Endodermal cell (in vitro differentiated cells): ENCODE results near the gene COL18A1. TPM values are rescaled to one million over a fixed set of nuclear protein-coding genes. Genes with fewer than 3 reads are reported as not detected.
A peak's percentile ranks its signal among the peaks of the same experiment; 100 is the strongest.

Source experiments
- DNase-seq: peaks from one replicate; pipeline ENCODE4 v3.0.0-alpha.2; 2017
- H3K27ac ChIP-seq: 2 replicates; pipeline ENCODE4 v1.5.1; 2013; ENCODE audit warnings: mild to moderate bottlenecking, low read depth, low read length, moderate library complexity
- H3K27me3 ChIP-seq: 2 replicates; pipeline ENCODE4 v1.6.1; 2013; ENCODE audit warnings: mild to moderate bottlenecking, low read length, moderate library complexity; ENCODE audit not compliant: insufficient read depth, control insufficient read depth, poor library complexity, severe bottlenecking
- H3K36me3 ChIP-seq: 2 replicates; pipeline ENCODE4 v1.7.0; 2013; ENCODE audit warnings: mild to moderate bottlenecking, low read length, moderate library complexity; ENCODE audit not compliant: control insufficient read depth, insufficient read depth
- H3K4me1 ChIP-seq: one replicate; pipeline ENCODE4 v1.7.0; 2013; ENCODE audit warnings: low read length; ENCODE audit not compliant: control insufficient read depth, insufficient read depth
- H3K4me3 ChIP-seq: 2 replicates; pipeline ENCODE4 v1.5.1; 2013; ENCODE audit warnings: mild to moderate bottlenecking, low read length, moderate library complexity
- H3K9ac ChIP-seq: 2 replicates; pipeline ENCODE4 v1.6.1; 2013; ENCODE audit warnings: mild to moderate bottlenecking, low read length, moderate library complexity; ENCODE audit not compliant: poor library complexity, severe bottlenecking; ENCODE audit errors: extremely low read depth
- H3K9me3 ChIP-seq: 2 replicates; pipeline ENCODE4 v1.6.1; 2013; ENCODE audit warnings: mild to moderate bottlenecking, low read length, moderate library complexity; ENCODE audit not compliant: control insufficient read depth
- H3K27ac Mint-ChIP-seq: 2 replicates; pipeline ENCODE4 v1.8.0; 2020; ENCODE audit warnings: mixed read lengths
- H3K27me3 Mint-ChIP-seq: 2 replicates; pipeline ENCODE4 v1.8.0; 2021; ENCODE audit warnings: mild to moderate bottlenecking, mixed read lengths; ENCODE audit not compliant: insufficient read depth
- H3K36me3 Mint-ChIP-seq: 2 replicates; pipeline ENCODE4 v1.8.0; 2020; ENCODE audit warnings: low read depth, mixed read lengths
- H3K4me1 Mint-ChIP-seq: 2 replicates; pipeline ENCODE4 v1.8.0; 2020; ENCODE audit warnings: mixed read lengths
- H3K4me3 Mint-ChIP-seq: 2 replicates; pipeline ENCODE4 v1.8.0; 2020; ENCODE audit warnings: mild to moderate bottlenecking, moderate library complexity, mixed read lengths
- H3K9me3 Mint-ChIP-seq: 2 replicates; pipeline ENCODE4 v1.8.0; 2020; ENCODE audit warnings: mild to moderate bottlenecking, mixed read lengths
- WGBS, 2 experiments: methylation state at CpG; one replicate each; pipeline versions ENCODE4 v1.1.5 to v1.1.7; 2013; ENCODE audit warnings: missing lambda C conversion rate in 2 of 2, mixed read lengths in 1 of 2; ENCODE audit not compliant: insufficient coverage in 1 of 2, insufficient read length in 1 of 2; 5-methylcytosine and 5-hydroxymethylcytosine counted together
- total RNA-seq, 2 donors: library from RNA; stranded (reverse); fragmentation: NEBNext Ultra II Directional in 1 of 2; extraction: Animal tissue kit (Norgen Biotek cat#: 25700) in 1 of 2; gene quantifications; 2 replicates in 1 of 2; 3 replicates in 1 of 2; pipeline ENCODE4 v1.2.1, GENCODE V29; 2021
- TF ChIP-seq, protein P1 (sequence below): fragments of 200-600 bp; sonication (generic); conservative IDR thresholded peaks from 2 replicates; pipeline ENCODE4 v1.5.0; 2021; ENCODE audit warnings: antibody characterized with exemption, mild to moderate bottlenecking

The COL18A1 gene
- total RNA-seq, 2 donors from 2014 or later = 332 to 398 TPM

DNA sequence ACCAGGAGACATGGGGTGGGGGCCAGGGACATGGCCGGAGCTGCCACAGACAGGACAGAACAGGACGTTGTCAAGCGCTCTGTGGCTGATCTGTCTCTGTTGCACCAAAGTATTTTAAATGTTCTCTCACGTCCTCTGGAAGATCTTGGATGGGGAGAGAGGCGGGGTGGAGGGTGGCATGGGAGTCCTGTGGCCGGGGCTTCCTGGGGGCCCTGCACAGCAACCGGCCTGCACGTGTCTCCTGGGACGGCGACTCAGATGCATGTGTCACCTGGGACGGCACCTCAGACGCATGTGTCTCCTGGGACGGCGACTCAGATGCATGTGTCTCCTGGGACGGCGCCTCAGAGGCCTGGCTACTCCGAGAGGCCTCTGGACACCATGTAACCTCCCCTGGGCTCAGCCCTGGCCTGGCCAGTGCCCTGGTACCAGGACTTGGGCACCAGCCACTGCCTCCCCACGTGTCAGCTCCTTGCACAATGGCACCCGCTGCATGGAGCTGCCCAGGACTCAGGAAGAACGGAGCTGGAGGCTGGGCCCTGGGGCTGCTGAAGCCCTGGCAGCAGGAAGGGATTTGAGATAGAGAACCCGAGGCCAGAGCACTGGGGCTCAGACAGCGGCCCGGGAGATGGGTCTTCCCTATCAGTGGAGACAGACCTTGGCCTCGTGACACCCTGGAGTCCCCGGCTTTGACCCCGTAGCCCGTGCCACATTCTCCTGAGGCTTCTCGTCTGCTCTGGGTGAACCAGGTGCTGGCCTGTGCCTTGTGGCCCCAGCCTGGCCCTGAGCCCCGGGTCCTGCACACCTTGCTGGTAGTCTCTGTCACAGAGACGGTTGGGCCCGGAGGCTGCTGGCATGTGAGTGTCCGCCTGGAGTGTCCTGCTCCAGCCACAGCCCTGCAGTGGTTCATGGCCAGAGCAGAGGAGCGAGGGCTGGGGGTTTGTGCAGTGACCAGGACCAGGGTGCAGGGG lies 152.0 kb downstream of the COL18A1 start:
- H3K9ac ChIP-seq = no peak overlapping the region
- H3K36me3 ChIP-seq = no peaks in the 10 kb centered on the region
- DNase-seq = peak; percentile 49
- Mint-ChIP-seq H3K4me3 (no peak overlapping the region), H3K4me1 (no peaks in the 10 kb centered on the region), H3K36me3 (no peaks in the 10 kb centered on the region), H3K27ac (no peak overlapping the region), H3K27me3 (peaks cover 11% of the 10 kb centered on the region), H3K9me3 (no peaks in the 10 kb centered on the region)
- H3K4me3 ChIP-seq = no peak overlapping the region
- H3K27ac ChIP-seq = no peak overlapping the region
- no peaks in the 10 kb centered on the region for H3K27me3 ChIP-seq
- 93 to 94% methylated on average over 32 to 33 of the region's 33 CpGs for WGBS, 2 experiments
- no peaks in the 10 kb centered on the region for H3K4me1 ChIP-seq
- TF ChIP-seq, protein P1, sequence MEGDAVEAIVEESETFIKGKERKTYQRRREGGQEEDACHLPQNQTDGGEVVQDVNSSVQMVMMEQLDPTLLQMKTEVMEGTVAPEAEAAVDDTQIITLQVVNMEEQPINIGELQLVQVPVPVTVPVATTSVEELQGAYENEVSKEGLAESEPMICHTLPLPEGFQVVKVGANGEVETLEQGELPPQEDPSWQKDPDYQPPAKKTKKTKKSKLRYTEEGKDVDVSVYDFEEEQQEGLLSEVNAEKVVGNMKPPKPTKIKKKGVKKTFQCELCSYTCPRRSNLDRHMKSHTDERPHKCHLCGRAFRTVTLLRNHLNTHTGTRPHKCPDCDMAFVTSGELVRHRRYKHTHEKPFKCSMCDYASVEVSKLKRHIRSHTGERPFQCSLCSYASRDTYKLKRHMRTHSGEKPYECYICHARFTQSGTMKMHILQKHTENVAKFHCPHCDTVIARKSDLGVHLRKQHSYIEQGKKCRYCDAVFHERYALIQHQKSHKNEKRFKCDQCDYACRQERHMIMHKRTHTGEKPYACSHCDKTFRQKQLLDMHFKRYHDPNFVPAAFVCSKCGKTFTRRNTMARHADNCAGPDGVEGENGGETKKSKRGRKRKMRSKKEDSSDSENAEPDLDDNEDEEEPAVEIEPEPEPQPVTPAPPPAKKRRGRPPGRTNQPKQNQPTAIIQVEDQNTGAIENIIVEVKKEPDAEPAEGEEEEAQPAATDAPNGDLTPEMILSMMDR = no peak
- no peaks in the 10 kb centered on the region for H3K9me3 ChIP-seq

GRCh38 chr21:45557616-45558043 lies 152.7 kb downstream of the COL18A1 start:
- no peak overlapping the region for H3K27ac ChIP-seq
- H3K36me3 Mint-ChIP-seq = no peaks in the 10 kb centered on the region
- no peaks in the 10 kb centered on the region for H3K27me3 ChIP-seq
- TF ChIP-seq, protein P1 = no peak
- H3K4me1 ChIP-seq = no peaks in the 10 kb centered on the region
- no peaks in the 10 kb centered on the region for H3K36me3 ChIP-seq
- no peak overlapping the region for H3K9ac ChIP-seq
- no peaks in the 10 kb centered on the region for H3K4me1 Mint-ChIP-seq
- no peak overlapping the region for H3K4me3 Mint-ChIP-seq
- H3K9me3 Mint-ChIP-seq = no peaks in the 10 kb centered on the region
- no peak overlapping the region for H3K4me3 ChIP-seq
- H3K27ac Mint-ChIP-seq = no peak overlapping the region
- peak; percentile 47 for DNase-seq
- H3K27me3 Mint-ChIP-seq = peaks cover 12% of the 10 kb centered on the region
- H3K9me3 ChIP-seq = no peaks in the 10 kb centered on the region
- 94 to 98% methylated on average over 13 to 14 of the region's 14 CpGs for WGBS, 2 experiments

DNA sequence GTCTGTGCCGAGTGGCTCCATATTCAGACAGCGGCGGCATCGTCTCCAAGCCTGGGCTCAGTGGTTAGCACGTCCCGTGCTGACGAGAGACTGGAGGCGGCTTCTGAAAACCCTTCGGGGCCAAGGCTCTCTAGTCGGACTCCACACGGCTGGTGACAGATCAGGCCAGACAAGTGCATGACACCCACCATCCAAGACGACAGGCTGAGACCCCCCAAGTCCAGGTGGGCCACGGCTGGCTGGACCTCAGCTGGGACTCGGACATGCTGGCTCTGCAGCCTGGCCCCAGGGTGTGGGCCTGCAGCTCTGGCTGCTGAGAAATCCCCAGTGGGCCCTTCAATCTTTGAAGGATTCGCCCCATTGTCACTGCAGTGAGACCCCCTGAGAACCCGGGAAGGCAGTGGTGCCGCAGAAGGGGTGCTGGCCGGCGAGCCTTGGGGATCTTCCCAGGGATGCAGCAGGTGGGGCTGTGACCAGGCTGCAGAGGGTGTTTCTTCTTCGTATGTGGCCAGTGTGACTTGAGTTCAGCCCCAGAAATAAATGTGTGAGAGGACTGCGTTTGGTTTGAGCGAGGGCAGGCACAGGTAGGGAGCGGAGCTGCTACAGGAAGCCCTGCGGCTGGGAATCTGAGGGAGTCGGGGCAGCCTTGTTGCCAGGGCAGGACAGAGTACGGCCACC lies 153.2 kb downstream of the COL18A1 start:
- Mint-ChIP-seq H3K9me3 (no peaks in the 10 kb centered on the region), H3K27me3 (peaks cover 15% of the 10 kb centered on the region), H3K36me3 (no peaks in the 10 kb centered on the region), H3K4me3 (no peak overlapping the region), H3K4me1 (no peaks in the 10 kb centered on the region), H3K27ac (peak overlapping the region; percentile 56)
- Histone ChIP-seq H3K9me3 (peaks cover 5% of the 10 kb centered on the region), H3K4me1 (no peaks in the 10 kb centered on the region), H3K27ac (no peak overlapping the region), H3K9ac (no peak overlapping the region), H3K27me3 (no peaks in the 10 kb centered on the region), H3K36me3 (no peaks in the 10 kb centered on the region), H3K4me3 (no peak overlapping the region)
- WGBS, 2 experiments = 91 to 97% methylated on average over 18 to 26 of the region's 26 CpGs
- peak; percentile 28 for DNase-seq
- TF ChIP-seq, protein P1 = no peak
